HEK293 (cell line): ENCODE measurements around the gene NDUFB6.

Experiments
- YY1 ChIP-seq: fragments of 450-650 bp; formaldehyde crosslinking; IDR thresholded peaks from 2 replicates; pipeline ENCODE4 v1.5.1; 2018; ENCODE audit warnings: missing biosample characterization, missing genetic modification characterization
- ZFP41 ChIP-seq: fragments of 450-650 bp; formaldehyde crosslinking; IDR thresholded peaks from 2 replicates; pipeline ENCODE4 v1.5.1; 2016; ENCODE audit warnings: missing biosample characterization, missing genetic modification characterization, borderline replicate concordance
- TF ChIP-seq, protein P1 (sequence below): fragments of 450-650 bp; formaldehyde crosslinking; IDR thresholded peaks from 2 replicates; pipeline ENCODE4 v1.5.1; 2016; ENCODE audit warnings: missing biosample characterization, missing genetic modification characterization
- TF ChIP-seq, protein P2 (sequence below): fragments of 450-650 bp; formaldehyde crosslinking; IDR thresholded peaks from 2 replicates; pipeline ENCODE4 v1.5.1; 2016; ENCODE audit warnings: missing biosample characterization, missing genetic modification characterization

GRCh38 chr9:32525709-32526030 is 47.3 kb downstream of the NDUFB6 start:
- TF ChIP-seq, protein P1, sequence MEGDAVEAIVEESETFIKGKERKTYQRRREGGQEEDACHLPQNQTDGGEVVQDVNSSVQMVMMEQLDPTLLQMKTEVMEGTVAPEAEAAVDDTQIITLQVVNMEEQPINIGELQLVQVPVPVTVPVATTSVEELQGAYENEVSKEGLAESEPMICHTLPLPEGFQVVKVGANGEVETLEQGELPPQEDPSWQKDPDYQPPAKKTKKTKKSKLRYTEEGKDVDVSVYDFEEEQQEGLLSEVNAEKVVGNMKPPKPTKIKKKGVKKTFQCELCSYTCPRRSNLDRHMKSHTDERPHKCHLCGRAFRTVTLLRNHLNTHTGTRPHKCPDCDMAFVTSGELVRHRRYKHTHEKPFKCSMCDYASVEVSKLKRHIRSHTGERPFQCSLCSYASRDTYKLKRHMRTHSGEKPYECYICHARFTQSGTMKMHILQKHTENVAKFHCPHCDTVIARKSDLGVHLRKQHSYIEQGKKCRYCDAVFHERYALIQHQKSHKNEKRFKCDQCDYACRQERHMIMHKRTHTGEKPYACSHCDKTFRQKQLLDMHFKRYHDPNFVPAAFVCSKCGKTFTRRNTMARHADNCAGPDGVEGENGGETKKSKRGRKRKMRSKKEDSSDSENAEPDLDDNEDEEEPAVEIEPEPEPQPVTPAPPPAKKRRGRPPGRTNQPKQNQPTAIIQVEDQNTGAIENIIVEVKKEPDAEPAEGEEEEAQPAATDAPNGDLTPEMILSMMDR = no peak
- TF ChIP-seq ZFP41 (tag by site-specific recombination) (no peak), YY1 (tag by site-specific recombination) (no peak)
- TF ChIP-seq, protein P2, sequence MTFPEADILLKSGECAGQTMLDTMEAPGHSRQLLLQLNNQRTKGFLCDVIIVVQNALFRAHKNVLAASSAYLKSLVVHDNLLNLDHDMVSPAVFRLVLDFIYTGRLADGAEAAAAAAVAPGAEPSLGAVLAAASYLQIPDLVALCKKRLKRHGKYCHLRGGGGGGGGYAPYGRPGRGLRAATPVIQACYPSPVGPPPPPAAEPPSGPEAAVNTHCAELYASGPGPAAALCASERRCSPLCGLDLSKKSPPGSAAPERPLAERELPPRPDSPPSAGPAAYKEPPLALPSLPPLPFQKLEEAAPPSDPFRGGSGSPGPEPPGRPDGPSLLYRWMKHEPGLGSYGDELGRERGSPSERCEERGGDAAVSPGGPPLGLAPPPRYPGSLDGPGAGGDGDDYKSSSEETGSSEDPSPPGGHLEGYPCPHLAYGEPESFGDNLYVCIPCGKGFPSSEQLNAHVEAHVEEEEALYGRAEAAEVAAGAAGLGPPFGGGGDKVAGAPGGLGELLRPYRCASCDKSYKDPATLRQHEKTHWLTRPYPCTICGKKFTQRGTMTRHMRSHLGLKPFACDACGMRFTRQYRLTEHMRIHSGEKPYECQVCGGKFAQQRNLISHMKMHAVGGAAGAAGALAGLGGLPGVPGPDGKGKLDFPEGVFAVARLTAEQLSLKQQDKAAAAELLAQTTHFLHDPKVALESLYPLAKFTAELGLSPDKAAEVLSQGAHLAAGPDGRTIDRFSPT = no peak
